HepG2 (cell line): ENCODE results near the gene ABCC10. TPM values are rescaled to one million over a fixed set of nuclear protein-coding genes. Genes with fewer than 3 reads are reported as not detected.

Experiments used
- ATAC-seq: fragments of 200-7000 bp; cut with Tn5 transposase; 3 replicates; pipeline ENCODE4 v1.9.1; 2020; ENCODE audit warnings: mild to moderate bottlenecking, moderate library complexity
- BruUV-seq: library from RNA; stranded (reverse); fragments of 400-500 nt; replicated peaks from 2 replicates; lab custom pipeline; 2021; lab: Mats Ljungman, UMichigan
- CTCF ChIA-PET: fragments of 300-600 bp; formaldehyde crosslinking; extraction: SDS; loops from one replicate; lab custom pipeline; 2021; ENCODE audit warnings: low total read pairs, inconsistent platforms, low intra/inter-chr PET ratio; lab: Yijun Ruan, JAX
- POLR2A ChIA-PET: fragments of 350-600 bp; sonication (Branson Sonifier 250); formaldehyde crosslinking; loops from one replicate; lab custom pipeline; 2020; ENCODE audit warnings: antibody characterized with exemption, inconsistent platforms; lab: Yijun Ruan, JAX
- DNase-seq: peaks from one replicate; pipeline ENCODE4 v3.0.0-alpha.2; 2015; ENCODE audit warnings: low spot score
- FAIRE-seq: peaks from 3 replicates; lab custom pipeline; 2011; peaks lifted over from hg19 to GRCh38; lab: Jason Lieb, UNC
- H2AFZ ChIP-seq: one replicate; pipeline ENCODE4 v1.6.1; 2011; ENCODE audit warnings: low read length, inconsistent platforms
- H3K27ac ChIP-seq: fragments of 300-600 bp; 3 replicates; pipeline ENCODE4 v1.8.0; 2011; ENCODE audit warnings: mixed run types, mild to moderate bottlenecking, mixed read lengths, low read length, inconsistent platforms; ENCODE audit not compliant: insufficient read depth; ENCODE audit errors: extremely low read length
- H3K27me3 ChIP-seq, 2 experiments: fragments of 200-600 bp in 1 of 2; 2 replicates in 1 of 2; 3 replicates in 1 of 2; pipeline versions ENCODE4 v1.6.0 to v1.8.0; 2011; ENCODE audit warnings: low read length in 2 of 2, mild to moderate bottlenecking in 2 of 2, moderate library complexity in 2 of 2, inconsistent platforms in 1 of 2; ENCODE audit not compliant: insufficient read depth in 2 of 2, control insufficient read depth in 1 of 2
- H3K36me3 ChIP-seq, 2 experiments: fragments of 200-600 bp in 1 of 2; replicated peaks in 1 of 2; 2 replicates in 1 of 2; 3 replicates in 1 of 2; pipeline versions ENCODE4 v1.5.1 to v1.8.0; 2011; ENCODE audit warnings: low read length in 2 of 2, inconsistent platforms in 1 of 2; ENCODE audit not compliant: insufficient read depth in 2 of 2, control insufficient read depth in 1 of 2
- H3K4me1 ChIP-seq: 2 replicates; pipeline ENCODE4 v1.5.1; 2012; ENCODE audit warnings: low read length, inconsistent platforms; ENCODE audit not compliant: insufficient read depth
- H3K4me2 ChIP-seq: 2 replicates; pipeline ENCODE4 v1.6.0; 2011; ENCODE audit warnings: low read depth, low read length, inconsistent platforms
- H3K4me3 ChIP-seq, 3 experiments: fragments of 200-600 bp in 1 of 3; sonication (generic), shearing (Covaris generic) in 1 of 3; replicated peaks in 1 of 3; 2 replicates each; pipeline ENCODE4 v1.5.1; 2011 to 2016; ENCODE audit warnings: low read length in 3 of 3, inconsistent platforms in 2 of 3, low read depth in 2 of 3, mild to moderate bottlenecking in 2 of 3, control low read depth in 1 of 3, mixed read lengths in 1 of 3; ENCODE audit not compliant: insufficient read depth in 1 of 3
- H3K79me2 ChIP-seq: one replicate; pipeline ENCODE4 v1.6.1; 2011; ENCODE audit warnings: low read length, inconsistent platforms; ENCODE audit not compliant: insufficient read depth
- H3K9ac ChIP-seq: 2 replicates; pipeline ENCODE4 v1.6.0; 2011; ENCODE audit warnings: mild to moderate bottlenecking, low read depth, low read length, inconsistent platforms; ENCODE audit not compliant: insufficient read depth
- H3K9me3 ChIP-seq: 2 replicates; pipeline ENCODE4 v1.5.1; 2012; ENCODE audit warnings: mild to moderate bottlenecking, low read length
- H4K20me1 ChIP-seq: 2 replicates; pipeline ENCODE4 v1.6.0; 2011; ENCODE audit warnings: inconsistent platforms, mild to moderate bottlenecking, low read length, moderate library complexity; ENCODE audit not compliant: insufficient read depth
- DPF2 ChIP-seq: sonication (generic); formaldehyde crosslinking; IDR thresholded peaks from 2 replicates; pipeline ENCODE4 v1.4.0; 2020; ENCODE audit warnings: mild to moderate bottlenecking, low read depth, missing genetic modification reagents, borderline replicate concordance
- EEA1 ChIP-seq: sonication (generic); formaldehyde crosslinking; IDR thresholded peaks from 2 replicates; pipeline ENCODE4 v1.5.1; 2020; ENCODE audit warnings: mild to moderate bottlenecking, missing genetic modification reagents, borderline replicate concordance
- EHMT2 ChIP-seq: fragments of 200-600 bp; sonication (generic); IDR thresholded peaks from 2 replicates; pipeline ENCODE4 v1.7.0; 2017; ENCODE audit warnings: antibody characterized with exemption, low read depth, low read length, borderline replicate concordance
- GPBP1L1 ChIP-seq: sonication (generic); formaldehyde crosslinking; IDR thresholded peaks from 2 replicates; pipeline ENCODE4 v1.5.0; 2020; ENCODE audit warnings: mild to moderate bottlenecking, missing genetic modification reagents
- HOXA3 ChIP-seq: sonication (generic); formaldehyde crosslinking; IDR thresholded peaks from 2 replicates; pipeline ENCODE4 v1.5.0; 2020; ENCODE audit warnings: missing genetic modification reagents
- MED13 ChIP-seq: sonication (generic); formaldehyde crosslinking; IDR thresholded peaks from 2 replicates; pipeline ENCODE4 v1.5.0; 2020; ENCODE audit warnings: missing genetic modification reagents
- NFIC ChIP-seq: IDR thresholded peaks from 2 replicates; pipeline ENCODE4 v1.6.1; 2012; ENCODE audit warnings: mild to moderate bottlenecking, low read length, inconsistent platforms
- SMYD3 ChIP-seq: sonication (generic); formaldehyde crosslinking; IDR thresholded peaks from 2 replicates; pipeline ENCODE4 v1.8.1; 2023; ENCODE audit warnings: mild to moderate bottlenecking, missing genetic modification reagents
- TFE3 ChIP-seq: IDR thresholded peaks from 2 replicates; pipeline ENCODE4 v1.6.1; 2016
- TGIF2 ChIP-seq: IDR thresholded peaks from 2 replicates; pipeline ENCODE4 v1.6.1; 2016; ENCODE audit warnings: control low read depth, missing compliant biosample characterization
- ZNF33A ChIP-seq: sonication (generic); formaldehyde crosslinking; IDR thresholded peaks from 2 replicates; pipeline ENCODE4 v1.5.1; 2020; ENCODE audit warnings: missing genetic modification reagents, mild to moderate bottlenecking, moderate library complexity, borderline replicate concordance
- ZNF660 ChIP-seq: sonication (generic); formaldehyde crosslinking; IDR thresholded peaks from 2 replicates; pipeline ENCODE4 v1.5.1; 2020; ENCODE audit warnings: mild to moderate bottlenecking, low read depth, missing genetic modification reagents, borderline replicate concordance
- ZSCAN25 ChIP-seq: sonication (generic); formaldehyde crosslinking; IDR thresholded peaks from 2 replicates; pipeline ENCODE4 v1.8.0; 2022; ENCODE audit warnings: mild to moderate bottlenecking, missing genetic modification reagents
- ZSCAN9 ChIP-seq: IDR thresholded peaks from 2 replicates; pipeline ENCODE4 v1.6.1; 2016; ENCODE audit warnings: borderline replicate concordance
- WGBS: methylation state at CpG from one replicate; pipeline ENCODE4 v1.1.6; 2017; ENCODE audit warnings: low lambda C conversion rate; 5-methylcytosine and 5-hydroxymethylcytosine counted together
- in situ Hi-C: cut with HindIII; loops from 2 replicates; pipeline ENCODE4 v1.10.0; 2017; ENCODE audit warnings: low pct_unique_long_range_greater_than_20kb; ENCODE audit not compliant: extremely low pct_ligation_motif_present
- intact Hi-C: fragments of 100-400 bp; cut with micrococcal nuclease; formaldehyde crosslinking; loops from one replicate; pipeline ENCODE4 v1.10.0; 2022; ENCODE audit not compliant: unreplicated experiment
- polyA plus RNA-seq, 8 experiments: library from polyadenylated mRNA; depleted of rRNA in 3 of 8; stranded (reverse) in 7 of 8; unstranded in 1 of 8; fragments of >200 nt; fragmentation: Illumina TruSeq in 4 of 8; extraction: Trizol in 4 of 8; gene quantifications; 2 replicates each; pipeline versions ENCODE4 v1.2.1 to v1.2.3, GENCODE V29; 2011 to 2016; ENCODE audit warnings: low read depth in 4 of 8, missing spikeins in 1 of 8, mixed read lengths in 1 of 8; ENCODE audit not compliant: insufficient read depth in 1 of 8
- total RNA-seq, 5 experiments: library from RNA; depleted of rRNA; stranded (reverse); fragments of >200 nt; fragmentation: Illumina TruSeq; extraction: Trizol; gene quantifications; 2 replicates each; pipeline ENCODE4 v1.2.3, GENCODE V29; 2016; ENCODE audit warnings: low read depth in 1 of 5
- TF ChIP-seq, protein P1 (sequence below): sonication (generic); formaldehyde crosslinking; IDR thresholded peaks from 2 replicates; pipeline ENCODE4 v1.4.0; 2020; ENCODE audit warnings: missing genetic modification reagents
- TF ChIP-seq, protein P2 (sequence below): sonication (generic); formaldehyde crosslinking; IDR thresholded peaks from 2 replicates; pipeline ENCODE4 v1.4.0; 2020; ENCODE audit warnings: mild to moderate bottlenecking, missing genetic modification reagents
- TF ChIP-seq, protein P3 (sequence below): sonication (generic); formaldehyde crosslinking; IDR thresholded peaks from 2 replicates; pipeline ENCODE4 v1.4.0; 2020; ENCODE audit warnings: missing genetic modification reagents; ENCODE audit errors: not compliant biosample characterization

Gene ABCC10
- total and polyA plus RNA-seq, 2 of the 13 experiments (the other 11 are each of a cell fraction or from before 2014, with no cell fraction given): 16.0 to 24.3 TPM

- Histone ChIP-seq H3K4me1 (no peaks in the 10 kb centered on the region), H4K20me1 (no peaks in the 10 kb centered on the region), H3K9ac (no peak overlapping the region; the same call in none of the 2 replicates), H3K4me2 (no peak overlapping the region), H3K4me3 (peak overlapping the region in 1 of 3 experiments; percentile 16; a peak in 3 of 6 replicates), H3K9me3 (no peaks in the 10 kb centered on the region), H3K79me2 (peaks cover 51% of the 10 kb centered on the region), H2AFZ (no peak overlapping the region), H3K27ac (no peak overlapping the region), H3K36me3 (peaks cover 0 to 4% of the 10 kb centered on the region in 2 experiments; a peak in 2 of 5 replicates), H3K27me3 (no peaks in the 10 kb centered on the region)
- ATAC-seq: no peak
- peak; percentile 86 for FAIRE-seq
- WGBS: 8% methylated on average over 6 of the region's 6 CpGs
- intact Hi-C loops: loop anchor here (2.0 to 10.0 kb wide), 3 partner anchors 14 to 228 kb away; partner anchors contain the start of gene TJAP1
- POLR2A ChIA-PET: interaction anchor here (0.8 to 6.4 kb wide), 19 partner anchors 9 to 309 kb away, joined by 3 to 141 read pairs (median 5); partner anchors contain the start of genes ABCC10, CUL9, DLK2 and GTPBP2
- peak; percentile 87 for DNase-seq
- CTCF ChIA-PET: no interaction called here
- in situ Hi-C loops: loop anchor here (5.0 kb wide), 1 partner anchor 33 kb away; the partner anchor contains the start of gene DLK2
- no TSS peak for BruUV-seq
- TF ChIP-seq NFIC: no peak; the same call in none of the 2 replicates
- TF ChIP-seq EHMT2: no peak
- TF ChIP-seq HOXA3 (CRISPR knock-in tag): peak; percentile 86
- no peak for TF ChIP-seq EEA1 (CRISPR knock-in tag)
- TF ChIP-seq, protein P1, sequence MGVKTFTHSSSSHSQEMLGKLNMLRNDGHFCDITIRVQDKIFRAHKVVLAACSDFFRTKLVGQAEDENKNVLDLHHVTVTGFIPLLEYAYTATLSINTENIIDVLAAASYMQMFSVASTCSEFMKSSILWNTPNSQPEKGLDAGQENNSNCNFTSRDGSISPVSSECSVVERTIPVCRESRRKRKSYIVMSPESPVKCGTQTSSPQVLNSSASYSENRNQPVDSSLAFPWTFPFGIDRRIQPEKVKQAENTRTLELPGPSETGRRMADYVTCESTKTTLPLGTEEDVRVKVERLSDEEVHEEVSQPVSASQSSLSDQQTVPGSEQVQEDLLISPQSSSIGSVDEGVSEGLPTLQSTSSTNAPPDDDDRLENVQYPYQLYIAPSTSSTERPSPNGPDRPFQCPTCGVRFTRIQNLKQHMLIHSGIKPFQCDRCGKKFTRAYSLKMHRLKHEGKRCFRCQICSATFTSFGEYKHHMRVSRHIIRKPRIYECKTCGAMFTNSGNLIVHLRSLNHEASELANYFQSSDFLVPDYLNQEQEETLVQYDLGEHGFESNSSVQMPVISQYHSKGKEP (CRISPR knock-in tag): no peak
- TF ChIP-seq, protein P2, sequence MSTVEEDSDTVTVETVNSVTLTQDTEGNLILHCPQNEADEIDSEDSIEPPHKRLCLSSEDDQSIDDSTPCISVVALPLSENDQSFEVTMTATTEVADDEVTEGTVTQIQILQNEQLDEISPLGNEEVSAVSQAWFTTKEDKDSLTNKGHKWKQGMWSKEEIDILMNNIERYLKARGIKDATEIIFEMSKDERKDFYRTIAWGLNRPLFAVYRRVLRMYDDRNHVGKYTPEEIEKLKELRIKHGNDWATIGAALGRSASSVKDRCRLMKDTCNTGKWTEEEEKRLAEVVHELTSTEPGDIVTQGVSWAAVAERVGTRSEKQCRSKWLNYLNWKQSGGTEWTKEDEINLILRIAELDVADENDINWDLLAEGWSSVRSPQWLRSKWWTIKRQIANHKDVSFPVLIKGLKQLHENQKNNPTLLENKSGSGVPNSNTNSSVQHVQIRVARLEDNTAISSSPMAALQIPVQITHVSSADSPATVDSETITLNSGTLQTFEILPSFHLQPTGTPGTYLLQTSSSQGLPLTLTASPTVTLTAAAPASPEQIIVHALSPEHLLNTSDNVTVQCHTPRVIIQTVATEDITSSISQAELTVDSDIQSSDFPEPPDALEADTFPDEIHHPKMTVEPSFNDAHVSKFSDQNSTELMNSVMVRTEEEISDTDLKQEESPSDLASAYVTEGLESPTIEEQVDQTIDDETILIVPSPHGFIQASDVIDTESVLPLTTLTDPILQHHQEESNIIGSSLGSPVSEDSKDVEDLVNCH (CRISPR knock-in tag): no peak
- TF ChIP-seq ZNF33A: no peak
- TF ChIP-seq TFE3 (CRISPR knock-in tag): peak; percentile 68; the same call in 1 of the 2 replicates
- no peak for TF ChIP-seq ZSCAN9
- TF ChIP-seq ZSCAN25 (CRISPR knock-in tag): no peak
- TF ChIP-seq ZNF660 (CRISPR knock-in tag): no peak
- peak; percentile 94 for TF ChIP-seq DPF2 (CRISPR knock-in tag)
- TF ChIP-seq MED13: no peak
- TF ChIP-seq GPBP1L1 (CRISPR knock-in tag): no peak
- TF ChIP-seq SMYD3 (CRISPR knock-in tag): no peak
- TF ChIP-seq, protein P3, sequence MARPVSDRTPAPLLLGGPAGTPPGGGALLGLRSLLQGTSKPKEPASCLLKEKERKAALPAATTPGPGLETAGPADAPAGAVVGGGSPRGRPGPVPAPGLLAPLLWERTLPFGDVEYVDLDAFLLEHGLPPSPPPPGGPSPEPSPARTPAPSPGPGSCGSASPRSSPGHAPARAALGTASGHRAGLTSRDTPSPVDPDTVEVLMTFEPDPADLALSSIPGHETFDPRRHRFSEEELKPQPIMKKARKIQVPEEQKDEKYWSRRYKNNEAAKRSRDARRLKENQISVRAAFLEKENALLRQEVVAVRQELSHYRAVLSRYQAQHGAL: no peak
- peak; percentile 76; the same call in 1 of the 2 replicates for TF ChIP-seq TGIF2 (CRISPR knock-in tag)
Observed at GRCh38 chr6:43490523-43490939, 63.2 kb downstream of the ABCC10 start.
